ENCODE data around the gene PNMA8B. TPM values are rescaled to one million over a fixed set of nuclear protein-coding genes. Genes with fewer than 3 reads are reported as not detected.
"Not testable (repeated sequence)": the region's sequence is repeated elsewhere in the genome, so short reads cannot be mapped to it uniquely, and the experiment has no call there.

Gene PNMA8B
- total RNA-seq, 1 donor from 2014 or later, result 2.1 TPM

- no peak for TF ChIP-seq CTCF (IDR thresholded peaks at IDR 0.05; ENCODE audit: insufficient read depth, low read length, poor library complexity, severe bottlenecking)
- Histone ChIP-seq H3K4me3 (ENCODE audit: low read depth, low read length) (no peak overlapping the region), H3K27me3 (ENCODE audit: control insufficient read depth, insufficient read depth, low read length) (peaks cover 4% of the 10 kb centered on the region), H3K36me3 (ENCODE audit: control insufficient read depth, insufficient read depth, low read length) (no peaks in the 10 kb centered on the region)
- no peak for DNase-seq (ENCODE audit: low read depth)
Observed at GRCh38 chr19:46533621-46534081, 38.0 kb upstream of the PNMA8B start.

- Histone ChIP-seq H3K27me3 (ENCODE audit: control insufficient read depth, insufficient read depth, low read length) (peaks cover 4% of the 10 kb centered on the region), H3K4me3 (ENCODE audit: low read depth, low read length) (no peak overlapping the region), H3K36me3 (ENCODE audit: control insufficient read depth, insufficient read depth, low read length) (no peaks in the 10 kb centered on the region)
- no peak for DNase-seq (ENCODE audit: low read depth)
- TF ChIP-seq CTCF (IDR thresholded peaks at IDR 0.05; ENCODE audit: insufficient read depth, low read length, poor library complexity, severe bottlenecking), result no peak
Observed at GRCh38 chr19:46533078-46533620, 37.5 kb upstream of the PNMA8B start.

- peaks cover 4% of the 10 kb centered on the region for H3K27me3 ChIP-seq (ENCODE audit: control insufficient read depth, insufficient read depth, low read length)
- TF ChIP-seq CTCF (IDR thresholded peaks at IDR 0.05; ENCODE audit: insufficient read depth, low read length, poor library complexity, severe bottlenecking), result no peak
- DNase-seq (ENCODE audit: low read depth), result no peak
- no peak overlapping the region for H3K4me3 ChIP-seq (ENCODE audit: low read depth, low read length)
- no peaks in the 10 kb centered on the region for H3K36me3 ChIP-seq (ENCODE audit: control insufficient read depth, insufficient read depth, low read length)
Observed at GRCh38 chr19:46530636-46531035, 35.0 kb upstream of the PNMA8B start.

- no peak for DNase-seq (ENCODE audit: low read depth)
- Histone ChIP-seq H3K36me3 (ENCODE audit: control insufficient read depth, insufficient read depth, low read length) (no peaks in the 10 kb centered on the region), H3K27me3 (ENCODE audit: control insufficient read depth, insufficient read depth, low read length) (peaks cover 2% of the 10 kb centered on the region), H3K4me3 (ENCODE audit: low read depth, low read length) (no peak overlapping the region)
- TF ChIP-seq CTCF (IDR thresholded peaks at IDR 0.05; ENCODE audit: insufficient read depth, low read length, poor library complexity, severe bottlenecking), result peak; percentile 92
Observed at GRCh38 chr19:46529622-46530451, 34.2 kb upstream of the PNMA8B start.

GRCh38 chr19:46528601-46529590, 33.2 kb upstream of the PNMA8B start:
- TF ChIP-seq CTCF (IDR thresholded peaks at IDR 0.05; ENCODE audit: insufficient read depth, low read length, poor library complexity, severe bottlenecking), result no peak
- no peak for DNase-seq (ENCODE audit: low read depth)
- no peaks in the 10 kb centered on the region for H3K36me3 ChIP-seq (ENCODE audit: control insufficient read depth, insufficient read depth, low read length)
- peaks cover 2% of the 10 kb centered on the region for H3K27me3 ChIP-seq (ENCODE audit: control insufficient read depth, insufficient read depth, low read length)
- no peak overlapping the region for H3K4me3 ChIP-seq (ENCODE audit: low read depth, low read length)

- H3K4me3 ChIP-seq (ENCODE audit: low read depth, low read length); H3K36me3 ChIP-seq (ENCODE audit: control insufficient read depth, insufficient read depth, low read length); H3K27me3 ChIP-seq (ENCODE audit: control insufficient read depth, insufficient read depth, low read length); DNase-seq (ENCODE audit: low read depth): not testable (repeated sequence)
Observed at GRCh38 chr19:46526801-46527200, 31.1 kb upstream of the PNMA8B start.

Data from kidney epithelial cell (primary cell).